ENCODE measurements around the gene DUSP16.

DNA sequence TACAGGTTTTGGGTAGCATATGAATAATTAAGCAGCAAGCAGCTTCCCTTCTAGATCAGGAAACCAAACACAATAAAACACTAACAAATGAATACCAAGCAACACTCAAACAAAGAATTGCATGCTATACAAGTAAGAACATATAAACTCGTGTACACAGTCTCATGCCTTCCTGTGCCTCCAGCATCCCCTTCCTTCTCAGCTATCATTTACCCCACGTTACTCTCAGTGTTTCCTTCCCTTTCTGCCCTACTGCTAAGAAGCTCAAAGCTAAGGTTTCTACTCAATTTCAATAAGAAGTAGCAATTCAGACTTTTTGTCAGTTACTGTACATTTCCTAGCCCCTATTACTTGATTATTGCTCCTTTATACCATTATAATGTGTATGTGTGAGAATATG, 81.0 kb downstream of the DUSP16 start:
- TF ChIP-seq, protein P1, sequence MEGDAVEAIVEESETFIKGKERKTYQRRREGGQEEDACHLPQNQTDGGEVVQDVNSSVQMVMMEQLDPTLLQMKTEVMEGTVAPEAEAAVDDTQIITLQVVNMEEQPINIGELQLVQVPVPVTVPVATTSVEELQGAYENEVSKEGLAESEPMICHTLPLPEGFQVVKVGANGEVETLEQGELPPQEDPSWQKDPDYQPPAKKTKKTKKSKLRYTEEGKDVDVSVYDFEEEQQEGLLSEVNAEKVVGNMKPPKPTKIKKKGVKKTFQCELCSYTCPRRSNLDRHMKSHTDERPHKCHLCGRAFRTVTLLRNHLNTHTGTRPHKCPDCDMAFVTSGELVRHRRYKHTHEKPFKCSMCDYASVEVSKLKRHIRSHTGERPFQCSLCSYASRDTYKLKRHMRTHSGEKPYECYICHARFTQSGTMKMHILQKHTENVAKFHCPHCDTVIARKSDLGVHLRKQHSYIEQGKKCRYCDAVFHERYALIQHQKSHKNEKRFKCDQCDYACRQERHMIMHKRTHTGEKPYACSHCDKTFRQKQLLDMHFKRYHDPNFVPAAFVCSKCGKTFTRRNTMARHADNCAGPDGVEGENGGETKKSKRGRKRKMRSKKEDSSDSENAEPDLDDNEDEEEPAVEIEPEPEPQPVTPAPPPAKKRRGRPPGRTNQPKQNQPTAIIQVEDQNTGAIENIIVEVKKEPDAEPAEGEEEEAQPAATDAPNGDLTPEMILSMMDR (IDR thresholded peaks at IDR 0.05): no peak
- TF ChIP-seq POLR2A (IDR thresholded peaks at IDR 0.05): no peak

Data from tibial nerve (tissue), 3 donors.